Endothelial cell of umbilical vein (primary cell): ENCODE results near the gene PNMA1.

Experiments used
- EZH2 ChIP-seq: IDR thresholded peaks from 2 replicates; pipeline ENCODE4 v1.6.1; 2012; ENCODE audit warnings: borderline replicate concordance, low read depth, mild to moderate bottlenecking, moderate library complexity, low read length, inconsistent platforms; ENCODE audit not compliant: severe bottlenecking
- FOS ChIP-seq: IDR thresholded peaks from 2 replicates; pipeline ENCODE4 v1.6.1; 2011; ENCODE audit warnings: mild to moderate bottlenecking, low read length, moderate library complexity, borderline replicate concordance; ENCODE audit not compliant: insufficient read depth
- JUN ChIP-seq: IDR thresholded peaks from 2 replicates; pipeline ENCODE4 v1.6.1; 2011; ENCODE audit warnings: borderline replicate concordance, low read depth; ENCODE audit not compliant: insufficient read length, insufficient read depth
- MAX ChIP-seq: IDR thresholded peaks from 2 replicates; pipeline ENCODE4 v1.6.1; 2011; ENCODE audit not compliant: insufficient read depth, insufficient read length
- MYC ChIP-seq: IDR thresholded peaks from one replicate; pipeline ENCODE4 v1.6.1; 2011; ENCODE audit warnings: mild to moderate bottlenecking, low read depth, low read length
- POLR2A ChIP-seq: IDR thresholded peaks from 2 replicates; pipeline ENCODE4 v1.6.1; 2012; ENCODE audit warnings: low read depth, mild to moderate bottlenecking, control low read depth, low read length
- POLR2AphosphoS5 ChIP-seq: IDR thresholded peaks from 2 replicates; pipeline ENCODE4 v1.6.1; 2012; ENCODE audit warnings: low read depth, mild to moderate bottlenecking, control low read depth, low read length, moderate library complexity; ENCODE audit not compliant: insufficient read depth
- TF ChIP-seq, protein P1 (sequence below), 2 donors: IDR thresholded peaks; 1 replicate in 1 of 2; 2 replicates in 1 of 2; pipeline ENCODE4 v1.5.1; 2011; ENCODE audit warnings: low read length in 2 of 2, mild to moderate bottlenecking in 2 of 2, moderate library complexity in 2 of 2, control low read depth in 1 of 2, inconsistent platforms in 1 of 2, low read depth in 1 of 2; ENCODE audit not compliant: insufficient read depth in 1 of 2; ENCODE audit errors: extremely low read depth in 1 of 2

- TF ChIP-seq, protein P1, sequence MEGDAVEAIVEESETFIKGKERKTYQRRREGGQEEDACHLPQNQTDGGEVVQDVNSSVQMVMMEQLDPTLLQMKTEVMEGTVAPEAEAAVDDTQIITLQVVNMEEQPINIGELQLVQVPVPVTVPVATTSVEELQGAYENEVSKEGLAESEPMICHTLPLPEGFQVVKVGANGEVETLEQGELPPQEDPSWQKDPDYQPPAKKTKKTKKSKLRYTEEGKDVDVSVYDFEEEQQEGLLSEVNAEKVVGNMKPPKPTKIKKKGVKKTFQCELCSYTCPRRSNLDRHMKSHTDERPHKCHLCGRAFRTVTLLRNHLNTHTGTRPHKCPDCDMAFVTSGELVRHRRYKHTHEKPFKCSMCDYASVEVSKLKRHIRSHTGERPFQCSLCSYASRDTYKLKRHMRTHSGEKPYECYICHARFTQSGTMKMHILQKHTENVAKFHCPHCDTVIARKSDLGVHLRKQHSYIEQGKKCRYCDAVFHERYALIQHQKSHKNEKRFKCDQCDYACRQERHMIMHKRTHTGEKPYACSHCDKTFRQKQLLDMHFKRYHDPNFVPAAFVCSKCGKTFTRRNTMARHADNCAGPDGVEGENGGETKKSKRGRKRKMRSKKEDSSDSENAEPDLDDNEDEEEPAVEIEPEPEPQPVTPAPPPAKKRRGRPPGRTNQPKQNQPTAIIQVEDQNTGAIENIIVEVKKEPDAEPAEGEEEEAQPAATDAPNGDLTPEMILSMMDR (IDR thresholded peaks at IDR 0.05; ENCODE audit: extremely low read depth in 1 of 2, insufficient read depth in 1 of 2, low read depth in 1 of 2, low read length in 2 of 2), result no peak
- TF ChIP-seq POLR2AphosphoS5, result no peak
- no peak for TF ChIP-seq POLR2A
- TF ChIP-seq MAX, result no peak
- no peak for TF ChIP-seq JUN
- no peak for TF ChIP-seq MYC
- TF ChIP-seq EZH2, result no peak
- TF ChIP-seq FOS, result no peak
Observed at GRCh38 chr14:73684627-73685026, 29.6 kb downstream of the PNMA1 start.
